ENCODE measurements around the gene DPP4. TPM values are rescaled to one million over a fixed set of nuclear protein-coding genes. Genes with fewer than 3 reads are reported as not detected.
A peak's percentile ranks its signal among the peaks of the same experiment; 100 is the strongest.

The DPP4 gene
- total and polyA plus RNA-seq, 7 donors = 1.2 to 11.9 (median 6.9) TPM

- no peak overlapping the region for H3K4me3 ChIP-seq
- no peak for DNase-seq
- intact Hi-C loops (cut with DNase I) = no loop called here
- peaks cover 0 to 7% (median 0%) of the 10 kb centered on the region in 4 donors for H3K36me3 ChIP-seq
- H3K9me3 ChIP-seq = no peaks in the 10 kb centered on the region
- no peak for TF ChIP-seq EP300 (IDR thresholded peaks at IDR 0.05)
- no peak for TF ChIP-seq POLR2AphosphoS5 (IDR thresholded peaks at IDR 0.05)
- no peak for TF ChIP-seq POLR2A (IDR thresholded peaks at IDR 0.05)
- TF ChIP-seq CTCF (IDR thresholded peaks at IDR 0.05) = no peak
- WGBS, 2 donors = 52 to 73% methylated on average over 2 of the region's 2 CpGs
- H3K4me1 ChIP-seq = peaks cover 0 to 13% (median 0%) of the 10 kb centered on the region in 4 donors
- H3K27me3 ChIP-seq = no peaks in the 10 kb centered on the region
- no peak overlapping the region for H3K27ac ChIP-seq
Observed at GRCh38 chr2:162016080-162016479, 57.9 kb downstream of the DPP4 start.

DNA sequence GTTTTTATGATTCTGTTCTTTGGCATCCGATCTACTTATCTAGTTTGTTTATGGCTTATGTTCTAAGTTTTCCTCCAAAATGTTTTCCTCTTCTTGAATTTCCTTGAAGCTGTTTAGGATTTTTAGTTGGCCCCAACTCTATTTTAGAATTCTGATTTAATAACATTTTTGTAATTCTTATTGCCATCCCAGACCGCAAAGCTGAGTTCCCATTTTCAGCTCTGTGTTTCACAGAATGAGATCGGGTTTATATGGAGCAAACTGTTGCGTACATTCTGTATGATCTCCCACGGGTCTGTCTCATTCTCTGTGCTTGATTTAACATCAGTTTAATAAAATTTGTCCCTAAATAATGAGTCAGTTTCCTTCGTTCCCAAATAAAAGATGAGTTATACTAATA, 59.3 kb downstream of the DPP4 start:
- 75 to 76% methylated on average over 6 of the region's 6 CpGs for WGBS, 2 donors
- TF ChIP-seq CTCF (IDR thresholded peaks at IDR 0.05) (no peak), POLR2AphosphoS5 (IDR thresholded peaks at IDR 0.05) (no peak), POLR2A (IDR thresholded peaks at IDR 0.05) (no peak), EP300 (IDR thresholded peaks at IDR 0.05) (no peak)
- no peak overlapping the region for H3K4me3 ChIP-seq
- H3K9me3 ChIP-seq = no peaks in the 10 kb centered on the region
- intact Hi-C loops (cut with DNase I) = no loop called here
- H3K27ac ChIP-seq = no peak overlapping the region
- no peak for DNase-seq
- no peaks in the 10 kb centered on the region for H3K27me3 ChIP-seq
- peaks cover 0 to 7% (median 0%) of the 10 kb centered on the region in 4 donors for H3K36me3 ChIP-seq
- H3K4me1 ChIP-seq = peaks cover 0 to 13% (median 0%) of the 10 kb centered on the region in 4 donors

- Histone ChIP-seq H3K9me3 (no peaks in the 10 kb centered on the region), H3K4me3 (peak overlapping the region in 1 of 4 donors; percentile 10), H3K27me3 (no peaks in the 10 kb centered on the region), H3K27ac (peak overlapping the region in 1 of 4 donors; percentile 3), H3K4me1 (peaks cover 0 to 13% (median 0%) of the 10 kb centered on the region in 4 donors), H3K36me3 (peaks cover 0 to 7% (median 0%) of the 10 kb centered on the region in 4 donors)
- TF ChIP-seq POLR2A (IDR thresholded peaks at IDR 0.05) (no peak), POLR2AphosphoS5 (IDR thresholded peaks at IDR 0.05) (peak in 1 of 4 donors; percentile 12)
- 74 to 91% methylated on average over 9 of the region's 9 CpGs for WGBS, 2 donors
- DNase-seq = no peak
- intact Hi-C loops (cut with DNase I) = no loop called here
Observed at GRCh38 chr2:162013514-162014475, 60.2 kb downstream of the DPP4 start.

DNA sequence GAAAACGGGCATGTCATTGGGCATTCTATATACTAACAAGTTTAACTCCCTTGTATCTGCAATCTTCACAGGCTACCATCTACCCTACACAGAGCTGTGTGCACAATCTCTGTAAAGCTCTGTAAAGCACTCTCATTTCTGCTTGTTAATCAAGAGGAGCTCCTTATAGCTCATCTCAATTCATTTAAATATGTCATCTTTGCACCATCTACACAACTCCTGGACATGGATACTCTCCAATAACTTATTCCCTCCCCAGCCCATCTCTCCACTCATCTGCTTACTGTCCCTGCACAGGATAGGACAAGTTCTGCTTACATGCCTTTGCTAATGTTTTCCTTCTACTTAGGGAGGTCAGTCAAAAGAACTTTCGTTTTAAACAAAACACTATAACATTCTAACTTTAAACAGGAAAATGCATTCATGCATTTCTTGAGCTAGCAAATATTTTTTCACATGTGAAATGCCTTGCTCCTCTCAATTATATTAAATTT, 61.4 kb downstream of the DPP4 start:
- Histone ChIP-seq H3K36me3 (peaks cover 0 to 7% (median 0%) of the 10 kb centered on the region in 4 donors), H3K4me3 (no peak overlapping the region), H3K4me1 (peaks cover 0 to 13% (median 0%) of the 10 kb centered on the region in 4 donors), H3K27ac (no peak overlapping the region), H3K9me3 (no peaks in the 10 kb centered on the region), H3K27me3 (no peaks in the 10 kb centered on the region)
- TF ChIP-seq CTCF (IDR thresholded peaks at IDR 0.05) (no peak), EP300 (IDR thresholded peaks at IDR 0.05) (no peak), POLR2AphosphoS5 (IDR thresholded peaks at IDR 0.05) (no peak), POLR2A (IDR thresholded peaks at IDR 0.05) (no peak)
- WGBS, 2 donors = 24 to 35% methylated on average over 2 of the region's 2 CpGs
- DNase-seq = no peak
- intact Hi-C loops (cut with DNase I) = no loop called here
